HCT116 (cell line): ENCODE measurements around the gene UBE2V1. TPM values are rescaled to one million over a fixed set of nuclear protein-coding genes. Genes with fewer than 3 reads are reported as not detected.

Experiments used
- ATAC-seq: fragments of 200-7000 bp; cut with Tn5 transposase; 2 replicates; pipeline ENCODE4 v1.9.1; 2020; ENCODE audit warnings: mild to moderate bottlenecking, moderate library complexity
- BruUV-seq: library from RNA; stranded (reverse); fragments of 400-500 nt; replicated peaks from 2 replicates; lab custom pipeline; 2021; lab: Mats Ljungman, UMichigan
- CTCF ChIA-PET: fragments of 300-600 bp; sonication (Branson Sonifier 250); formaldehyde crosslinking; loops from one replicate; lab custom pipeline; 2021; ENCODE audit warnings: antibody characterized with exemption; lab: Charles Lee
- POLR2A ChIA-PET: fragments of 300-600, 350-600 bp; sonication (Branson Sonifier 250); formaldehyde crosslinking; loops from one replicate; lab custom pipeline; 2021; ENCODE audit warnings: antibody characterized with exemption; lab: Charles Lee
- RAD21 ChIA-PET, 2 experiments: fragments of 300-600 bp; sonication (Branson Sonifier 250); formaldehyde crosslinking; loops; one replicate each; lab custom pipeline; 2023; ENCODE audit warnings: low total read pairs in 2 of 2; ENCODE audit not compliant: uncharacterized antibody in 2 of 2, unreplicated experiment in 2 of 2, low non-redundant PET in 1 of 2; lab: Charles Lee
- DNase-seq: peaks from one replicate; pipeline ENCODE4 v3.0.0-alpha.2; 2010; ENCODE audit warnings: low read depth, low spot score
- H2AFZ ChIP-seq: fragments of 200-600 bp; shearing (Covaris generic), sonication (generic); 2 replicates; pipeline ENCODE4 v1.6.1; 2017; ENCODE audit warnings: low read depth, mixed run types, mixed read lengths, antibody characterized with exemption, low read length; ENCODE audit not compliant: poor library complexity, severe bottlenecking
- H3K27ac ChIP-seq: 2 replicates; pipeline ENCODE4 v1.5.1; 2012; ENCODE audit warnings: low read depth, low read length
- H3K27me3 ChIP-seq: fragments of 200-600 bp; sonication (generic); 2 replicates; pipeline ENCODE4 v1.6.1; 2016; ENCODE audit warnings: mixed run types, low read length, mixed read lengths; ENCODE audit not compliant: insufficient read depth
- H3K36me3 ChIP-seq, 2 experiments: fragments of 200-500 bp in 1 of 2; fragments of 200-600 bp in 1 of 2; sonication (Bioruptor generic) in 1 of 2; sonication (generic) in 1 of 2; 2 replicates each; pipeline versions ENCODE4 v1.5.1 to v1.6.1; 2014 to 2016; ENCODE audit warnings: low read length in 2 of 2, inconsistent platforms in 1 of 2, mixed read lengths in 1 of 2, mixed run types in 1 of 2; ENCODE audit not compliant: insufficient read depth in 2 of 2, control insufficient read depth in 1 of 2
- H3K4me1 ChIP-seq, 2 experiments: fragments of 200-600 bp in 1 of 2; sonication (generic) in 1 of 2; 2 replicates each; pipeline versions ENCODE4 v1.5.1 to v1.6.1; 2012 to 2017; ENCODE audit warnings: low read length in 2 of 2, inconsistent platforms in 1 of 2, mild to moderate bottlenecking in 1 of 2, mixed read lengths in 1 of 2, mixed run types in 1 of 2, moderate library complexity in 1 of 2; ENCODE audit not compliant: insufficient read depth in 2 of 2, control insufficient read depth in 1 of 2
- H3K4me2 ChIP-seq: fragments of 200-600 bp; sonication (generic); 2 replicates; pipeline ENCODE4 v1.6.1; 2017; ENCODE audit warnings: mixed run types, low read length, mixed read lengths
- H3K4me3 ChIP-seq, 2 experiments: fragments of 200-600 bp in 1 of 2; sonication (generic) in 1 of 2; replicated peaks in 1 of 2; 2 replicates each; pipeline ENCODE4 v1.5.1; 2011 to 2016; ENCODE audit warnings: low read length in 2 of 2, control low read depth in 1 of 2, low read depth in 1 of 2, mild to moderate bottlenecking in 1 of 2, mixed read lengths in 1 of 2, mixed run types in 1 of 2
- H3K79me2 ChIP-seq: fragments of 200-600 bp; sonication (generic); 2 replicates; pipeline ENCODE4 v1.6.1; 2017; ENCODE audit warnings: mild to moderate bottlenecking, mixed run types, low read length, moderate library complexity, mixed read lengths; ENCODE audit not compliant: insufficient read depth
- H3K9ac ChIP-seq: fragments of 200-600 bp; sonication (generic); 2 replicates; pipeline ENCODE4 v1.6.1; 2016; ENCODE audit warnings: low read length, mixed read lengths
- H3K9me2 ChIP-seq: fragments of 200-600 bp; sonication (generic), shearing (Covaris generic); 2 replicates; pipeline ENCODE4 v1.6.1; 2017; ENCODE audit warnings: mixed run types, mild to moderate bottlenecking, moderate library complexity; ENCODE audit not compliant: insufficient read depth
- H3K9me3 ChIP-seq, 2 experiments: fragments of 200-500 bp in 1 of 2; fragments of 200-600 bp in 1 of 2; sonication (Bioruptor generic) in 1 of 2; sonication (generic) in 1 of 2; 2 replicates each; pipeline ENCODE4 v1.6.1; 2014 to 2017; ENCODE audit warnings: low read length in 2 of 2, mixed read lengths in 2 of 2, inconsistent platforms in 1 of 2, low read depth in 1 of 2, mild to moderate bottlenecking in 1 of 2, mixed run types in 1 of 2, moderate library complexity in 1 of 2; ENCODE audit not compliant: control insufficient read depth in 1 of 2, insufficient read depth in 1 of 2
- H4K20me1 ChIP-seq: fragments of 200-600 bp; sonication (generic), shearing (Covaris generic); 2 replicates; pipeline ENCODE4 v1.6.1; 2017; ENCODE audit warnings: mixed run types, mild to moderate bottlenecking, moderate library complexity; ENCODE audit not compliant: insufficient read depth
- CEBPB ChIP-seq: IDR thresholded peaks from 2 replicates; pipeline ENCODE4 v1.6.1; 2012; ENCODE audit warnings: low read depth
- JUND ChIP-seq: IDR thresholded peaks from 2 replicates; pipeline ENCODE4 v1.6.1; 2012
- REST ChIP-seq: IDR thresholded peaks from 2 replicates; pipeline ENCODE4 v1.6.1; 2012; ENCODE audit warnings: low read depth
- SIN3A ChIP-seq: IDR thresholded peaks from 2 replicates; pipeline ENCODE4 v1.6.1; 2012; ENCODE audit warnings: low read depth
- SRF ChIP-seq: IDR thresholded peaks from 2 replicates; pipeline ENCODE4 v1.6.1; 2012; ENCODE audit warnings: low read depth
- TCF7L2 ChIP-seq: IDR thresholded peaks from 2 replicates; pipeline ENCODE4 v1.7.0; 2011; ENCODE audit warnings: borderline replicate concordance, inconsistent platforms; ENCODE audit not compliant: insufficient read depth, insufficient read length; ENCODE audit errors: extremely low read depth
- YY1 ChIP-seq: IDR thresholded peaks from 2 replicates; pipeline ENCODE4 v1.6.1; 2011; ENCODE audit warnings: low read length, low read depth, moderate library complexity, mild to moderate bottlenecking; ENCODE audit not compliant: insufficient replicate concordance; ENCODE audit errors: extremely low read depth
- ZFX ChIP-seq: fragments of 450-650 bp; IDR thresholded peaks from 2 replicates; pipeline ENCODE4 v1.6.1; 2017
- intact Hi-C: fragments of 100-400 bp; cut with micrococcal nuclease; formaldehyde crosslinking; loops from 2 replicates; pipeline ENCODE4 v1.10.0; 2022
- total RNA-seq: library from RNA; stranded (reverse); gene quantifications from one replicate; pipeline ENCODE4 v1.2.1, GENCODE V29; 2021; ENCODE audit not compliant: unreplicated experiment

Gene UBE2V1
- total RNA-seq, 1 experiment from 2014 or later = 114 TPM

- ChIA-PET POLR2A (no interaction called here), CTCF (no interaction called here)
These were observed 72.3 kb downstream of the UBE2V1 start for GRCh38 chr20:50040432-50041245.

GRCh38 chr20:50039706-50040431, 73.1 kb downstream of the UBE2V1 start:
- Histone ChIP-seq H3K9me3 (no peaks in the 10 kb centered on the region), H3K4me3 (no peak overlapping the region), H3K27me3 (no peaks in the 10 kb centered on the region), H3K36me3 (no peaks in the 10 kb centered on the region), H3K27ac (no peak overlapping the region), H3K79me2 (no peaks in the 10 kb centered on the region), H3K9ac (no peak overlapping the region), H3K4me2 (no peak overlapping the region), H3K9me2 (no peaks in the 10 kb centered on the region), H3K4me1 (peaks cover 3 to 13% of the 10 kb centered on the region in 2 experiments; a peak in 3 of 4 replicates), H2AFZ (no peak overlapping the region), H4K20me1 (no peaks in the 10 kb centered on the region)
- ATAC-seq = no peak
- ChIA-PET POLR2A (no interaction called here), CTCF (no interaction called here), RAD21 (no interaction called here)
- intact Hi-C loops = no loop called here
- TF ChIP-seq CEBPB (no peak), YY1 (no peak), JUND (no peak), REST (no peak), SIN3A (no peak), TCF7L2 (no peak), SRF (no peak)
- DNase-seq = no peak
- BruUV-seq = no TSS peak

More at GRCh38 chr20:50040432-50041245, 72.3 kb downstream of the UBE2V1 start:
- intact Hi-C loops = no loop called here
- no peaks in the 10 kb centered on the region for H3K79me2 ChIP-seq
- no peaks in the 10 kb centered on the region for H4K20me1 ChIP-seq
- no peaks in the 10 kb centered on the region for H3K36me3 ChIP-seq
- H3K9ac ChIP-seq = no peak overlapping the region
- no peak overlapping the region for H2AFZ ChIP-seq
- H3K27ac ChIP-seq = no peak overlapping the region
- no peaks in the 10 kb centered on the region for H3K9me2 ChIP-seq
- no peak overlapping the region for H3K4me2 ChIP-seq
- no peaks in the 10 kb centered on the region for H3K27me3 ChIP-seq
- no TSS peak for BruUV-seq
- no peak overlapping the region for H3K4me3 ChIP-seq
- ATAC-seq = no peak
- no peaks in the 10 kb centered on the region for H3K9me3 ChIP-seq
- RAD21 ChIA-PET = no interaction called here
- no peak for DNase-seq
- H3K4me1 ChIP-seq = peaks cover 3 to 13% of the 10 kb centered on the region in 2 experiments; a peak in 3 of 4 replicates
- no peak for TF ChIP-seq ZFX
- TF ChIP-seq, all 23 proteins: peak for 0
